ENCODE measurements around the gene ERGIC1. TPM values are rescaled to one million over a fixed set of nuclear protein-coding genes. Genes with fewer than 3 reads are reported as not detected.

Gene ERGIC1
- total and polyA plus RNA-seq, 8 donors = 54.5 to 293 (median 104) TPM

DNA sequence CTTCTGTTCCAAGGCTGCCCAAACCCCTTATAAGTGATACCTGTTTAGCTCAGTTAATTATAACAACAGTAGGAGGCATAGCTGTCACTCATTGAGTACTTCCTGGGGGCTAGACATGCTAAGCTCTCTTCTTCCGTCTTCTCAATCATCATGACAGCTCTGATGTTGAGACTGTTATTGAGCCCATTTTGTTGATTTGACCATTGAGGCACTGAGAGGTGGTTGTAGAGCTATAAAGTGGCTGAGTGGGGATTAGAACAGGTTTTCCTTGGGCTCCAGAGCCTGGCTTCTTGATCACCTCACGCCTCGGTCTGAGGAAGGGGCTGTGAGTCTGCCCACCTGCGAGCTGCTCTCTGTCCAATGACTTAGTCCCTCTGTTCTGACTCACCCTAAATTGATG lies 99.2 kb downstream of the ERGIC1 start:
- Histone ChIP-seq H3K4me1 (peaks cover 0 to 24% (median 15%) of the 10 kb centered on the region in 4 donors), H3K4me3 (no peak overlapping the region), H3K27me3 (no peaks in the 10 kb centered on the region), H3K36me3 (peaks cover 25 to 68% (median 61%) of the 10 kb centered on the region in 4 donors), H3K27ac (peak overlapping the region in 1 of 5 donors; percentile 95), H3K9me3 (no peaks in the 10 kb centered on the region)
- TF ChIP-seq POLR2AphosphoS5 (IDR thresholded peaks at IDR 0.05) (no peak), POLR2A (IDR thresholded peaks at IDR 0.05) (no peak), EP300 (IDR thresholded peaks at IDR 0.05) (no peak)
- TF ChIP-seq, protein P1, sequence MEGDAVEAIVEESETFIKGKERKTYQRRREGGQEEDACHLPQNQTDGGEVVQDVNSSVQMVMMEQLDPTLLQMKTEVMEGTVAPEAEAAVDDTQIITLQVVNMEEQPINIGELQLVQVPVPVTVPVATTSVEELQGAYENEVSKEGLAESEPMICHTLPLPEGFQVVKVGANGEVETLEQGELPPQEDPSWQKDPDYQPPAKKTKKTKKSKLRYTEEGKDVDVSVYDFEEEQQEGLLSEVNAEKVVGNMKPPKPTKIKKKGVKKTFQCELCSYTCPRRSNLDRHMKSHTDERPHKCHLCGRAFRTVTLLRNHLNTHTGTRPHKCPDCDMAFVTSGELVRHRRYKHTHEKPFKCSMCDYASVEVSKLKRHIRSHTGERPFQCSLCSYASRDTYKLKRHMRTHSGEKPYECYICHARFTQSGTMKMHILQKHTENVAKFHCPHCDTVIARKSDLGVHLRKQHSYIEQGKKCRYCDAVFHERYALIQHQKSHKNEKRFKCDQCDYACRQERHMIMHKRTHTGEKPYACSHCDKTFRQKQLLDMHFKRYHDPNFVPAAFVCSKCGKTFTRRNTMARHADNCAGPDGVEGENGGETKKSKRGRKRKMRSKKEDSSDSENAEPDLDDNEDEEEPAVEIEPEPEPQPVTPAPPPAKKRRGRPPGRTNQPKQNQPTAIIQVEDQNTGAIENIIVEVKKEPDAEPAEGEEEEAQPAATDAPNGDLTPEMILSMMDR (IDR thresholded peaks at IDR 0.05) = no peak
- DNase-seq = no peak
- intact Hi-C loops (cut with DNase I; ENCODE audit: low total_unique reads) = loop anchor here (2.0 kb wide), 1 partner anchor 220 kb away; no protein-coding TSS in a partner anchor
- WGBS, 5 donors = 86 to 97% (median 95%) methylated on average over 4 of the region's 4 CpGs

DNA sequence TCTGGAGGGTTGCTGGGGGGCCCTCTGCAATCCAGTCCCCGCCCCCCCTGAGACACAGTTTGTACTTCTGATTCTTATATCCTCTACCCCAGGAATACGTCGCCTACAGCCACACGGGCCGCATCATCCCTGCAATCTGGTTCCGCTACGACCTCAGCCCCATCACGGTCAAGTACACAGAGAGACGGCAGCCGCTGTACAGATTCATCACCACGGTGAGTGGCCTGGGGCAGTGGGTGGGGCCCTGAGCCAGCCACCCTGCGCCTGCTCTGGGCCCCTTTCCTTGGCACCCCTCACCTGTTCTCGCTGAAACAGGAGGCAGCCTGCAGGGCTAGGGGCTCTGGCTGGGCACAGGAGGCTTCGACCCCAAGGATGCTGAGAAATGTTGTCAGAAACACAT lies 101.0 kb downstream of the ERGIC1 start:
- peaks cover 34 to 77% (median 72%) of the 10 kb centered on the region in 4 donors for H3K36me3 ChIP-seq

GRCh38 chr5:172936401-172936800 lies 102.3 kb downstream of the ERGIC1 start:
- intact Hi-C loops (cut with DNase I; ENCODE audit: low total_unique reads) = no loop called here
- Histone ChIP-seq H3K27ac (no peak overlapping the region), H3K36me3 (peaks cover 35 to 87% (median 82%) of the 10 kb centered on the region in 4 donors), H3K27me3 (no peaks in the 10 kb centered on the region), H3K4me1 (peaks cover 0 to 13% (median 10%) of the 10 kb centered on the region in 4 donors), H3K4me3 (no peak overlapping the region), H3K9me3 (no peaks in the 10 kb centered on the region)
- 92 to 96% (median 94%) methylated on average over 5 of the region's 5 CpGs for WGBS, 5 donors
- no peak for DNase-seq
- TF ChIP-seq POLR2A (IDR thresholded peaks at IDR 0.05) (no peak), EP300 (IDR thresholded peaks at IDR 0.05) (no peak), POLR2AphosphoS5 (IDR thresholded peaks at IDR 0.05) (no peak)
- TF ChIP-seq, protein P1 (IDR thresholded peaks at IDR 0.05) = no peak

More for the DNA sequence above, 101.0 kb downstream of the ERGIC1 start:
- Histone ChIP-seq H3K27ac (no peak overlapping the region), H3K9me3 (no peaks in the 10 kb centered on the region), H3K27me3 (no peaks in the 10 kb centered on the region), H3K4me3 (no peak overlapping the region), H3K4me1 (peaks cover 0 to 24% (median 15%) of the 10 kb centered on the region in 4 donors)
- WGBS, 5 donors = 88 to 94% (median 91%) methylated on average over 14 of the region's 14 CpGs
- TF ChIP-seq POLR2AphosphoS5 (IDR thresholded peaks at IDR 0.05) (no peak), POLR2A (IDR thresholded peaks at IDR 0.05) (no peak), EP300 (IDR thresholded peaks at IDR 0.05) (no peak)
- TF ChIP-seq, protein P1 (IDR thresholded peaks at IDR 0.05) = no peak
- intact Hi-C loops (cut with DNase I; ENCODE audit: low total_unique reads) = no loop called here
- no peak for DNase-seq

- no peak for DNase-seq
- H3K4me1 ChIP-seq = no peaks in the 10 kb centered on the region
- H3K9me3 ChIP-seq = no peaks in the 10 kb centered on the region
- H3K4me3 ChIP-seq = no peak overlapping the region
- H3K27me3 ChIP-seq = no peaks in the 10 kb centered on the region
- TF ChIP-seq, protein P1 (IDR thresholded peaks at IDR 0.05) = no peak
- TF ChIP-seq POLR2A (IDR thresholded peaks at IDR 0.05) = no peak
- no peak for TF ChIP-seq POLR2AphosphoS5 (IDR thresholded peaks at IDR 0.05)
- no peak for TF ChIP-seq EP300 (IDR thresholded peaks at IDR 0.05)
- intact Hi-C loops (cut with DNase I; ENCODE audit: low total_unique reads) = no loop called here
- H3K36me3 ChIP-seq = peaks cover 46 to 98% (median 97%) of the 10 kb centered on the region in 4 donors
- H3K27ac ChIP-seq = peak overlapping the region in 1 of 5 donors; percentile 80
- WGBS, 5 donors = 72 to 79% (median 77%) methylated on average over 9 to 10 of the region's 10 CpGs
These were observed 105.0 kb downstream of the ERGIC1 start for GRCh38 chr5:172939071-172939470.

Measured in stomach (tissue), 9 donors.